NCI-H345 treated with DMSO at 0.1 percent for 48 hours (cell line): Measurements from ENCODE around the gene APOM.

Experiments used
- DNase-seq: peaks from one replicate; lab custom pipeline; 2025; ENCODE audit not compliant: unreplicated experiment; lab: John Stamatoyannopoulos, UW

The APOM gene

GRCh38 chr6:31655349-31656237 is at the start of gene APOM:
TSS of gene APOM (plus strand) at chr6:31655894. CDS start at chr6:31655967, 73 bp downstream.
- DNase-seq = no peak

GRCh38 chr6:31607317-31607716 is 48.4 kb upstream of the APOM start:
- DNase-seq = no peak

GRCh38 chr6:31609519-31610406 is 45.9 kb upstream of the APOM start:
- no peak for DNase-seq

GRCh38 chr6:31610968-31611367 is 44.7 kb upstream of the APOM start:
- DNase-seq = no peak

- DNase-seq = no peak
These were observed 41.5 kb upstream of the APOM start for GRCh38 chr6:31614075-31614619.

GRCh38 chr6:31614684-31615578 is 40.8 kb upstream of the APOM start, which contains the start of gene AIF1:
TSS of gene AIF1 (plus strand) at chr6:31615234. CDS start at chr6:31615330, 96 bp downstream.
- no peak for DNase-seq

- no peak for DNase-seq
These were observed 39.9 kb upstream of the APOM start for GRCh38 chr6:31615748-31616147.

GRCh38 chr6:31617010-31617409 is 38.7 kb upstream of the APOM start:
- DNase-seq = no peak

- DNase-seq = peak; percentile 97
These were observed 35.7 kb upstream of the APOM start for GRCh38 chr6:31619805-31620585.

GRCh38 chr6:31620586-31621319 is 34.9 kb upstream of the APOM start, which contains the start of gene PRRC2A:
TSS of gene PRRC2A (plus strand) at chr6:31620715. CDS start at chr6:31622790, 2,075 bp downstream.
- DNase-seq = peak; percentile 76

GRCh38 chr6:31621320-31621939 is 34.3 kb upstream of the APOM start:
- no peak for DNase-seq

GRCh38 chr6:31621991-31622390 is 33.7 kb upstream of the APOM start:
- no peak for DNase-seq

- no peak for DNase-seq
These were observed 33.0 kb upstream of the APOM start for GRCh38 chr6:31622684-31623091.

- DNase-seq = no peak
These were observed 31.6 kb upstream of the APOM start for GRCh38 chr6:31624070-31624469.

GRCh38 chr6:31626952-31627351 is 28.7 kb upstream of the APOM start:
- DNase-seq = no peak

GRCh38 chr6:31627690-31628287 is 27.9 kb upstream of the APOM start:
- DNase-seq = no peak

- no peak for DNase-seq
These were observed 26.7 kb upstream of the APOM start for GRCh38 chr6:31629014-31629413.
